Lower lobe of right lung (tissue), 2 donors: Measurements from ENCODE around the gene CEP89. TPM values are rescaled to one million over a fixed set of nuclear protein-coding genes. Genes with fewer than 3 reads are reported as not detected.

Experiments used
- ATAC-seq, 2 donors: fragments of 200-7000 bp; cut with Tn5 transposase; one replicate each; pipeline ENCODE4 v1.9.1; 2020 to 2022; ENCODE audit warnings: mild to moderate bottlenecking in 2 of 2, moderate library complexity in 2 of 2
- DNase-seq: peaks from one replicate; pipeline ENCODE4 v3.0.0-alpha.2; 2020
- H3K27ac ChIP-seq: fragments of 200-600 bp; one replicate; pipeline ENCODE4 v1.8.0; 2022
- H3K27me3 ChIP-seq: fragments of 200-600 bp; one replicate; pipeline ENCODE4 v1.8.0; 2022; ENCODE audit warnings: low read depth
- H3K36me3 ChIP-seq: fragments of 200-600 bp; one replicate; pipeline ENCODE4 v1.8.0; 2022; ENCODE audit warnings: mild to moderate bottlenecking
- H3K4me1 ChIP-seq: fragments of 200-600 bp; one replicate; pipeline ENCODE4 v1.8.0; 2022
- H3K4me3 ChIP-seq: fragments of 200-600 bp; one replicate; pipeline ENCODE4 v1.8.0; 2022; ENCODE audit warnings: mild to moderate bottlenecking
- H3K9me3 ChIP-seq: fragments of 200-600 bp; one replicate; pipeline ENCODE4 v1.8.0; 2022
- CTCF ChIP-seq: fragments of 200-600 bp; IDR thresholded peaks from one replicate; pipeline ENCODE4 v1.8.0; 2022; ENCODE audit warnings: antibody characterized with exemption, mild to moderate bottlenecking
- intact Hi-C: fragments of 100-400 bp; cut with DNase I; formaldehyde crosslinking; loops from one replicate; pipeline ENCODE4 v1.11.0; 2022
- total RNA-seq: library from RNA; stranded (reverse); fragmentation: NEBNext Ultra II Directional; extraction: Animal tissue kit (Norgen Biotek cat#: 25700); gene quantifications from one replicate; pipeline ENCODE4 v1.2.1, GENCODE V29; 2021
- donor health status: DM: no; HTN: yes; CAD: no; lungs with severe emphysema.

CEP89 gene
- total RNA-seq, 1 donor from 2014 or later: 19.8 TPM

GRCh38 chr19:32828643-32829344, 143.0 kb downstream of the CEP89 start:
- ATAC-seq (no peak), DNase-seq (no peak)
- intact Hi-C loops: no loop called here
- H3K4me1 ChIP-seq: no peaks in the 10 kb centered on the region
- no peaks in the 10 kb centered on the region for H3K9me3 ChIP-seq
- peaks cover 2% of the 10 kb centered on the region for H3K27me3 ChIP-seq
- H3K4me3 ChIP-seq: no peak overlapping the region
- H3K27ac ChIP-seq: no peak overlapping the region
- no peak for TF ChIP-seq CTCF
- no peaks in the 10 kb centered on the region for H3K36me3 ChIP-seq

- intact Hi-C loops: no loop called here
- Histone ChIP-seq H3K27me3 (peaks cover 5% of the 10 kb centered on the region), H3K4me3 (no peak overlapping the region), H3K27ac (no peak overlapping the region), H3K36me3 (no peaks in the 10 kb centered on the region), H3K9me3 (no peaks in the 10 kb centered on the region), H3K4me1 (no peaks in the 10 kb centered on the region)
- DNase-seq (no peak), ATAC-seq (no peak)
- no peak for TF ChIP-seq CTCF
Measured at GRCh38 chr19:32828139-32828538, 143.6 kb downstream of the CEP89 start.

Other genes with a start within 250 kb of the CEP89 start
- gene SLC7A9, start 102.2 kb downstream of the CEP89 start, total RNA-seq: 0.32 TPM
- 2.9 TPM for gene FAAP24, start 284 bp upstream of the CEP89 start, total RNA-seq
- 7.7 TPM for gene RHPN2, start 92.9 kb upstream of the CEP89 start, total RNA-seq
- 8.4 TPM for gene GPATCH1, start 109.2 kb upstream of the CEP89 start, total RNA-seq
- gene WDR88, start 160.2 kb upstream of the CEP89 start, total RNA-seq: not detected
- gene LRP3, start 222.4 kb upstream of the CEP89 start, total RNA-seq: 13.8 TPM